ENCODE results near the gene ESRRA.
A peak's percentile ranks its signal among the peaks of the same experiment; 100 is the strongest.
"Not testable (repeated sequence)": the region's sequence is repeated elsewhere in the genome, so short reads cannot be mapped to it uniquely, and the experiment has no call there.

Gene ESRRA

GRCh38 chr11:64314146-64314804, 9.0 kb downstream of the ESRRA start:
- DNase-seq, result no peak

DNA sequence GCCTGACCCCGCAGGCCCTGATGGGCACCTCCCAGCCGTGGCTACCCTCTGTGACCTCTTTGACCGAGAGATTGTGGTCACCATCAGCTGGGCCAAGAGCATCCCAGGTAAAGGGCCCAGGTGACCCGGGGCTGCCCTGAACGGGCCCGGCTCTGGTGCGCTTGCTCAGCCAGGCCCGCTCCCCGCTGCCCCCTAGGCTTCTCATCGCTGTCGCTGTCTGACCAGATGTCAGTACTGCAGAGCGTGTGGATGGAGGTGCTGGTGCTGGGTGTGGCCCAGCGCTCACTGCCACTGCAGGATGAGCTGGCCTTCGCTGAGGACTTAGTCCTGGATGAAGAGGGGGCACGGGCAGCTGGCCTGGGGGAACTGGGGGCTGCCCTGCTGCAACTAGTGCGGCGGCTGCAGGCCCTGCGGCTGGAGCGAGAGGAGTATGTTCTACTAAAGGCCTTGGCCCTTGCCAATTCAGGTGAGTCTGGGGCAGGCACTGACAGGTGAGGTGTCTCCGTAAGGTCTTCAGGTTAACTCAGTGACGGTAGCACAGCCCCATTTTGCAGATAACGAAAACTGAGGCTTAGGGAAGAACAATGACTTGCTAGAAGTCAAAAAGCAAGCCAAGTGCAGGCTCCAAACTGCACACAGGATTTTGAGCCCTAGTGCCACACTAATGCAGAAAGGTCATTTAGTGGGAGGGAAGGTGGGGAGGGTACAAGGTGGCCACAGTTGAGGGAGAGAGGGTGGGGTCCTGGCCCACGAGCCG, 9.7 kb downstream of the ESRRA start:
- no peak for DNase-seq

- not testable (repeated sequence) for DNase-seq
Observed at GRCh38 chr11:64315667-64316526, 10.6 kb downstream of the ESRRA start.

GRCh38 chr11:64316672-64317324, 11.5 kb downstream of the ESRRA start:
- DNase-seq, result peak in 1 of 2 experiments; percentile 25

DNA sequence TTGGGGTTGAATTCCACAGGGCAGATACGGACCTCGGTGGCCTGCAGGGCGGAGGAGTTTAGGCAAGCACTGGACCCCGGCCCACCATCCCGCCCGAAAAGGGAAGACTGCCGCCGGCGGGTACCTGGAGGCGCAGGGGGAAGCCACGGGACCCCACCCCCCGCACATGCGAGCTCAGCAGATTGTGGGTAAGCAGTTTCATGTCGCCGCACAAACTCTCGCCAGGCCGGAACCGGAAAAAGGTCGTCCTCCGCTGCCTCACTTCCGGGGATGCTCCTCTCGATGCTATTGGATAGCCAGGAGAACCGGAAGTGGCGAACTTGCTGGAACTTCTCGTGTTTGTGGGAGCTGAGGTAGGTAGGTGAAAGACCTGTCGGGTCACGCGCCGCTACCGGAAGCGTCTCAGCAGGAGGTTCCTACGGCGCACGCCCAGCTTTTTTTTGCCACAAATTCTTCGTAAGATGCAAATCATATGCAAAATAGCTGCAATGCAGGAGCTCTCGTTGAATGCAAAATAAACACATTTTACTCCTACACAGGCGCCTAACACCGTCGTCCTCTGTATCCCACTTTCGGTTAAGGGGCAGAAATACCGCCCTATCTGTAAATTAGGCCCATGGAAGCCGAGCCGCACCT, 12.1 kb downstream of the ESRRA start, which contains the start of gene TRMT112:
TRMT112 (minus strand) TSS at position 235 of the 636 bp plus-strand sequence; CDS start at position 202, 33 bp downstream.
- peak; percentile 98 for DNase-seq

DNA sequence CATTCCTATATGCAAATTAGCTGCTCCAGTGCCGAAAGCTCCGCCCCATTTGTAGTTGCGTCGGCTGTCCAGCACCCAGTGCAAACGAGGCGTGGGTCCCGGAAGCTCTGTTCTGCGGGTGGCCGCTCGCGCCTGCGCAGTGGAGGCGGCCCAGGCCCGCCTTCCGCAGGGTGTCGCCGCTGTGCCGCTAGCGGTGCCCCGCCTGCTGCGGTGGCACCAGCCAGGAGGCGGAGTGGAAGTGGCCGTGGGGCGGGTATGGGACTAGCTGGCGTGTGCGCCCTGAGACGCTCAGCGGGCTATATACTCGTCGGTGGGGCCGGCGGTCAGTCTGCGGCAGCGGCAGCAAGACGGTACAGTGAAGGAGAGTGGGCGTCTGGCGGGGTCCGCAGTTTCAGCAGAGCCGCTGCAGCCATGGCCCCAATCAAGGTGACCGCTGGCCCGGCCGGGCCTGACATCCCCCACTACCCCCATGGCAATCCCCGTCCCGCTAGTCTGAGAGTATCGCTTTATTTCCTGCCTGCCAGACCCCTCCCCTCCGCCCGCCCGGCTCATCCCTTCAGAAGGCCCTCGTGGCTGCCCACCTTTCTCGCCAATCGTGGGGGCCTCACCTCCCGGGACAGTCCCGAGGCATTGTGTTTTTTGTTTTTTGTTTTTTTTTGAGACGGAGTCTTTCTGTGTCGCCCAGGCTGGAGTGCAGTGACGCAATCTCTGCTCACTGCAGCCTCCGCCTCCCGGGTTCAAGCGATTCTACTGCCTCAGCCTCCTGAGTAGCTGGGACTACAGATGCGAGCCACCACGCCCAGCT, 12.8 kb downstream of the ESRRA start, which contains the start of gene PRDX5:
PRDX5 (plus strand) TSS at position 161 of the 805 bp plus-strand sequence; CDS start at position 256, 95 bp downstream.
- peak; percentile 95 to 96 for DNase-seq

DNA sequence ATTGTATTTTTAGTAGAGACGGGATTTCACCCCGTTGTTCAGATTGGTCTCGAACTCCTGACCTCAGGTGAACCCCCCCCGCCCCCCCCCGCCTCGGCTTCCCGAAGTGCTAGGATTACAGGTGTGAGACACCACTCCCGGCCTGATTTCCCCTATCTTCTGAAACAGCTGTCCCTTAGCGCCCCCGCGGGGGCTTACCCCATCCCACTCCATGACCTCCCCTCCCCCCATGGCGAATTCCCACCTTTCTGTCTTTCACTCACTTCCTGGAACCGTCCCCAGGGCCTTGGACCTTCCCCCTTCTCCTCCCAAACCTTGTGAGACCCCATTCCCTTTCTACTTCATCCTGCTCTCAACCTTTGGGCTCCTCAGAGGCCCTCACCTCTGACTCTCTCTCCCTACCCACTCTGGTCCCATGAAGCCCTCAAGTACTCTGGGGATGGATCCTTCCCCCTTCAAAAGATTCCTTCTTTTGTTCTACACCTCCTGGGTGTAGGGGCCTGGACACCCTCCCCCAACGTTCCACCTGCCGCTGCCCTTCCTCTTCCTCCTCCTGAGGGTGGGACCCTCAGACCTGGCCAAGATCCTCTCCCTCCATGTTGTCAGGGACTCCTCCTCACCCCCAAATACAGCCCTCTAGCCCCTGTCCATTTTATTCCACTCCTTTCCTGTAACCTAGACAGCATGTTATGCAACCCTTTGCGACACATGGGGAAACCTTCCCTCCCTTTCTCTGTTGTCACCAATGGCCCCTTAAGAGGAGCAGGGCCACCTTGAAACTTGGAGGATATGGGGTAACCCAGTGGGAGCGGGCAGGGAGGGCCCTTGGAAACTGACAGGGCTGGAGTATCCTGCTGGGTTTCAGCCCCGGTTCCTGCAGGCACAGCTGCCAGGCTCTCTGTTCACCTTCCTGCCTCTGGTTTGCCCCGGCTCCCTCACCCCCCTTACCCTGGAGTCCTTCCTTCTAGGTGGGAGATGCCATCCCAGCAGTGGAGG, 13.7 kb downstream of the ESRRA start:
- DNase-seq, result no peak

DNA sequence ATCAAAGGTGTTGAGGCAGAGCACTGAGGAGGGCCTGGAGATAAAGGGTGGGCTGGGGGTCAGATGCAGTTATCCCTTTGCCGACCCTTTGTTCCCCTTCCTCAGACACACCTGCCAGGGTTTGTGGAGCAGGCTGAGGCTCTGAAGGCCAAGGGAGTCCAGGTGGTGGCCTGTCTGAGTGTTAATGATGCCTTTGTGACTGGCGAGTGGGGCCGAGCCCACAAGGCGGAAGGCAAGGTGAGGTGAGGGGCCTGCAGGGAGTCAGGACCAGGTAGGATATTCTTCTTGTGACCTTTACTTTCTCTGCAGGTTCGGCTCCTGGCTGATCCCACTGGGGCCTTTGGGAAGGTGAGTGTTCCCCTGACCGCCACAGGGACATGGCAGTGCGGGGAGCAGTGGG, 15.2 kb downstream of the ESRRA start:
- DNase-seq, result no peak

- DNase-seq, result no peak
Observed at GRCh38 chr11:64321026-64321425, 15.7 kb downstream of the ESRRA start.

DNA sequence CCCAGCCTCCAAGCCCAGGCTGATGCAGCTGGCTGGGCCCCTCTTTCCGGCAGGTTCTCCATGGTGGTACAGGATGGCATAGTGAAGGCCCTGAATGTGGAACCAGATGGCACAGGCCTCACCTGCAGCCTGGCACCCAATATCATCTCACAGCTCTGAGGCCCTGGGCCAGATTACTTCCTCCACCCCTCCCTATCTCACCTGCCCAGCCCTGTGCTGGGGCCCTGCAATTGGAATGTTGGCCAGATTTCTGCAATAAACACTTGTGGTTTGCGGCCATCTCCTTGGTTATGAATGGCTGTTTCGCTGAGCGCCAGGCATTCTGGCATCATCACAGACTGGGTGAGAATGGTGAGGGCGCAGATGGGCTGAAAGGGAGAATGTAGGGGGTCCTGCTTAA, 16.2 kb downstream of the ESRRA start:
- no peak for DNase-seq

DNA sequence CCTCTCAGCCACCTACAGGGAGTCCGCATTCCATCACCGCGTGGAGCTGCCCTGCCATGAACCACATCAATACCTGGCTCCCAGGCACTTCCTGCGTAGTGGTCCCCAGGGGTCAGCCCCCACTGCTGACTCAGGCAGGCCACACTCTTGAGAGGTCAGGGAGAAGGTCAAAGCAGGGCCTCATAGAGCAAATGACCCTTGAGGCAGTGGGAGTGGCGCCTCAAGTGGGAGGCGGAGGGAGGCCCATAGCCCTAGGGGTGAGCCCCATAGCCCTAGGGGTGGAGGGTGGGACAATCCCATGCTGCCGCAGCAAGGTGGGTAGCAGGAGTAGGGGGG, 17.6 kb downstream of the ESRRA start:
- DNase-seq, result no peak

DNA sequence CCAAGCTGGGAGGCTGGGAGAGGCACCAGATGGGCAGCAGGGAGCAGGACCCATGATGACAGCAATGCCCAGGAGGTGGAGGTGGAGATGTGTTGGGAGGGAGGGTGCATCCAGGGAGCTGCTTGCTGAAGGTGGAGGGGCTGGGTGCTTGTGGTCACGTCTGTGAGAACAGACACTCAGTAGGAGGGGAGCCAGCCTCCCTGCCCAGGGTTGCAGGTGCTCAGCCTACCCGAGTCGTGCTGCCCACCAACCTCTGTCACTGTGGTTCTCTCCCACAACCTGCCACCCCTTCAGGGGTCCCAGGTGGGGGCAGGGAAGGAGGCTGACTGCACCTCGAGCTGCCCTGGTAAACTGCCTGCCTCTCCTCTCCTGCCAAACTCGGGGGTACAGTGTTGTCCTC, 18.0 kb downstream of the ESRRA start:
- DNase-seq, result no peak

- DNase-seq, result not testable (repeated sequence)
Observed at GRCh38 chr11:64323984-64324383, 18.7 kb downstream of the ESRRA start.

- no peak for DNase-seq
Observed at GRCh38 chr11:64324692-64325469, 19.6 kb downstream of the ESRRA start.

- no peak for DNase-seq
Observed at GRCh38 chr11:64327375-64327774, 22.1 kb downstream of the ESRRA start.

- no peak for DNase-seq
Observed at GRCh38 chr11:64327993-64328392, 22.7 kb downstream of the ESRRA start.

GRCh38 chr11:64330888-64331287, 25.6 kb downstream of the ESRRA start:
- DNase-seq, result no peak

GRCh38 chr11:64331569-64332371, 26.4 kb downstream of the ESRRA start:
- no peak for DNase-seq

All from NCI-H1930 (cell line).